HepG2 (cell line): Measurements from ENCODE around the gene TLK1.

Experiments used
- MZF1 ChIP-seq: sonication (generic); formaldehyde crosslinking; IDR thresholded peaks from 2 replicates; pipeline ENCODE4 v1.8.1; 2023; ENCODE audit warnings: mild to moderate bottlenecking, missing genetic modification reagents, borderline replicate concordance
- TF ChIP-seq, protein P1 (sequence below): sonication (generic); formaldehyde crosslinking; IDR thresholded peaks from 2 replicates; pipeline ENCODE4 v1.4.0; 2020; ENCODE audit warnings: missing genetic modification reagents

GRCh38 chr2:170973225-170973491, 187.5 kb downstream of the TLK1 start:
- TF ChIP-seq, protein P1, sequence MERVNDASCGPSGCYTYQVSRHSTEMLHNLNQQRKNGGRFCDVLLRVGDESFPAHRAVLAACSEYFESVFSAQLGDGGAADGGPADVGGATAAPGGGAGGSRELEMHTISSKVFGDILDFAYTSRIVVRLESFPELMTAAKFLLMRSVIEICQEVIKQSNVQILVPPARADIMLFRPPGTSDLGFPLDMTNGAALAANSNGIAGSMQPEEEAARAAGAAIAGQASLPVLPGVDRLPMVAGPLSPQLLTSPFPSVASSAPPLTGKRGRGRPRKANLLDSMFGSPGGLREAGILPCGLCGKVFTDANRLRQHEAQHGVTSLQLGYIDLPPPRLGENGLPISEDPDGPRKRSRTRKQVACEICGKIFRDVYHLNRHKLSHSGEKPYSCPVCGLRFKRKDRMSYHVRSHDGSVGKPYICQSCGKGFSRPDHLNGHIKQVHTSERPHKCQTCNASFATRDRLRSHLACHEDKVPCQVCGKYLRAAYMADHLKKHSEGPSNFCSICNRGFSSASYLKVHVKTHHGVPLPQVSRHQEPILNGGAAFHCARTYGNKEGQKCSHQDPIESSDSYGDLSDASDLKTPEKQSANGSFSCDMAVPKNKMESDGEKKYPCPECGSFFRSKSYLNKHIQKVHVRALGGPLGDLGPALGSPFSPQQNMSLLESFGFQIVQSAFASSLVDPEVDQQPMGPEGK (CRISPR knock-in tag), result no peak
- TF ChIP-seq MZF1 (CRISPR knock-in tag), result no peak
